ENCODE measurements around the gene CTBP2.

DNA sequence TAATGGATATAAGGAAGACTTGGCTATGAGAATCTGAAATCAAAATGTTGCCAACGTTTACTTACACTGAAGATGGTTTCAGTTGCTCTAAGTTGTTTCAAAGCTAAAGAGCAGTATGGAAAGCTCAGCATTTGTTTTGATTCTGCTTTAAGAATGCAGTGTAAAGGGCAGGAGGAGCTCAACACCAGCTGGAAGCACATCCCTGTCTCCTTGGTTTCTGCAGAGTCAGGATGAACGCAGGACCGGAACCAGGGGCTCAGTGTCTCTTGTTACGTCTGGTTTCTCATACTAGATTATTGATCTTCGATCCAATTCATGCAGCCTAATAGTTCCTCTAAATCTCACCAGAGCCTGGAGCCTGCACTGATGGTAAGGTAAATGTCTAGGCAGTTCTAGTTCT lies 194.4 kb downstream of the CTBP2 start:
- no peak for TF ChIP-seq ZNF384 (IDR thresholded peaks at IDR 0.05)
- no peak for TF ChIP-seq CTBP1 (IDR thresholded peaks at IDR 0.05; ENCODE audit: borderline replicate concordance)
- TF ChIP-seq SUZ12 (IDR thresholded peaks at IDR 0.05): no peak
- TF ChIP-seq SP1 (IDR thresholded peaks at IDR 0.05): no peak
- TF ChIP-seq BHLHE40 (IDR thresholded peaks at IDR 0.05; ENCODE audit: borderline replicate concordance): no peak
- no peak for TF ChIP-seq ELF4 (IDR thresholded peaks at IDR 0.05)
- TF ChIP-seq FOXK2 (IDR thresholded peaks at IDR 0.05): no peak
- no peak for TF ChIP-seq FOXA1 (IDR thresholded peaks at IDR 0.05)
- TF ChIP-seq TARDBP (IDR thresholded peaks at IDR 0.05): no peak
- TF ChIP-seq PKNOX1 (IDR thresholded peaks at IDR 0.05): no peak
- no peak for TF ChIP-seq LEF1 (IDR thresholded peaks at IDR 0.05; ENCODE audit: borderline replicate concordance)
